IMR-90 (cell line): Measurements from ENCODE around the gene LMX1A.

Experiments
- BHLHE40 ChIP-seq: fragments of 150-350 bp; IDR thresholded peaks from 2 replicates; pipeline ENCODE4 v1.6.1; 2016; ENCODE audit warnings: mild to moderate bottlenecking, low read depth, low read length
- FOS ChIP-seq: fragments of 150-350 bp; IDR thresholded peaks from 2 replicates; pipeline ENCODE4 v1.6.1; 2016; ENCODE audit warnings: low read depth, low read length
- MAFK ChIP-seq: IDR thresholded peaks from 2 replicates; pipeline ENCODE4 v1.6.1; 2012; ENCODE audit warnings: low read depth, low read length, improper control_type of control experiment
- MXI1 ChIP-seq: IDR thresholded peaks from 2 replicates; pipeline ENCODE4 v1.6.1; 2012; ENCODE audit warnings: low read depth, mild to moderate bottlenecking, low read length, moderate library complexity, borderline replicate concordance
- NFE2L2 ChIP-seq: fragments of 150-350 bp; IDR thresholded peaks from 2 replicates; pipeline ENCODE4 v1.6.1; 2016; ENCODE audit warnings: low read depth, mild to moderate bottlenecking, low read length
- POLR2A ChIP-seq: IDR thresholded peaks from 2 replicates; pipeline ENCODE4 v1.6.1; 2012; ENCODE audit warnings: mild to moderate bottlenecking, low read depth, low read length
- RAD21 ChIP-seq: IDR thresholded peaks from 2 replicates; pipeline ENCODE4 v1.6.1; 2012; ENCODE audit warnings: low read length, improper control_type of control experiment
- RCOR1 ChIP-seq: IDR thresholded peaks from 2 replicates; pipeline ENCODE4 v1.6.1; 2012; ENCODE audit warnings: mild to moderate bottlenecking, low read length, improper control_type of control experiment; ENCODE audit not compliant: insufficient replicate concordance
- SMC3 ChIP-seq: fragments of 150-350 bp; IDR thresholded peaks from 2 replicates; pipeline ENCODE4 v1.6.1; 2016; ENCODE audit warnings: low read depth, mild to moderate bottlenecking, antibody characterized with exemption, low read length, moderate library complexity
- TF ChIP-seq, protein P1 (sequence below): conservative IDR thresholded peaks from 2 replicates; pipeline ENCODE4 v1.5.1; 2012; ENCODE audit warnings: mild to moderate bottlenecking, low read depth, low read length, improper control_type of control experiment

DNA sequence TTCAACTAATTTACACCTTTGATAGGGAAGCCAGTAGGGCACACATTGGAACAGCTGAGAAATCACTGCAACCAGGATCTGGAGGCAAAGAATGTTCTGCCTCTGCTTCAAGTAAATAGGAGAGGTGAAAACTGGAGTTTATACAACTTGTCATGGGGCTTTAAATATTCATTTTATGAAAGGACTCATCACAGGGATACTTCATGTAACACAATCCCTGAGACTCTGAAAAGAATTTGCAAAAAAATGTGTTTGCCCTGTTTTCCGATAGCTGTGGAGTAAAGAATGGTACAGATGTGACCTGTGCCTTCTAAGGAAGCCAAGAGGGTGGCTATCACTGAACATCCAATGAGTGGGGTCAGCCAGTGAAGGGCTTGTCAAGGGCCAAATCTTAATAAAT is 152.0 kb downstream of the LMX1A start:
- no peak for TF ChIP-seq POLR2A
- TF ChIP-seq, protein P1, sequence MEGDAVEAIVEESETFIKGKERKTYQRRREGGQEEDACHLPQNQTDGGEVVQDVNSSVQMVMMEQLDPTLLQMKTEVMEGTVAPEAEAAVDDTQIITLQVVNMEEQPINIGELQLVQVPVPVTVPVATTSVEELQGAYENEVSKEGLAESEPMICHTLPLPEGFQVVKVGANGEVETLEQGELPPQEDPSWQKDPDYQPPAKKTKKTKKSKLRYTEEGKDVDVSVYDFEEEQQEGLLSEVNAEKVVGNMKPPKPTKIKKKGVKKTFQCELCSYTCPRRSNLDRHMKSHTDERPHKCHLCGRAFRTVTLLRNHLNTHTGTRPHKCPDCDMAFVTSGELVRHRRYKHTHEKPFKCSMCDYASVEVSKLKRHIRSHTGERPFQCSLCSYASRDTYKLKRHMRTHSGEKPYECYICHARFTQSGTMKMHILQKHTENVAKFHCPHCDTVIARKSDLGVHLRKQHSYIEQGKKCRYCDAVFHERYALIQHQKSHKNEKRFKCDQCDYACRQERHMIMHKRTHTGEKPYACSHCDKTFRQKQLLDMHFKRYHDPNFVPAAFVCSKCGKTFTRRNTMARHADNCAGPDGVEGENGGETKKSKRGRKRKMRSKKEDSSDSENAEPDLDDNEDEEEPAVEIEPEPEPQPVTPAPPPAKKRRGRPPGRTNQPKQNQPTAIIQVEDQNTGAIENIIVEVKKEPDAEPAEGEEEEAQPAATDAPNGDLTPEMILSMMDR: no peak
- TF ChIP-seq MAFK: no peak
- no peak for TF ChIP-seq RAD21
- TF ChIP-seq SMC3: no peak
- no peak for TF ChIP-seq FOS
- no peak for TF ChIP-seq NFE2L2
- no peak for TF ChIP-seq MXI1
- no peak for TF ChIP-seq RCOR1
- TF ChIP-seq BHLHE40: no peak
